ENCODE data around the gene RAC3. TPM values are rescaled to one million over a fixed set of nuclear protein-coding genes. Genes with fewer than 3 reads are reported as not detected.

RAC3 gene
- total and polyA plus RNA-seq, 2 of the 8 experiments (the other 6 are each of a cell fraction or from before 2014, with no cell fraction given) = 177 to 299 TPM

DNA sequence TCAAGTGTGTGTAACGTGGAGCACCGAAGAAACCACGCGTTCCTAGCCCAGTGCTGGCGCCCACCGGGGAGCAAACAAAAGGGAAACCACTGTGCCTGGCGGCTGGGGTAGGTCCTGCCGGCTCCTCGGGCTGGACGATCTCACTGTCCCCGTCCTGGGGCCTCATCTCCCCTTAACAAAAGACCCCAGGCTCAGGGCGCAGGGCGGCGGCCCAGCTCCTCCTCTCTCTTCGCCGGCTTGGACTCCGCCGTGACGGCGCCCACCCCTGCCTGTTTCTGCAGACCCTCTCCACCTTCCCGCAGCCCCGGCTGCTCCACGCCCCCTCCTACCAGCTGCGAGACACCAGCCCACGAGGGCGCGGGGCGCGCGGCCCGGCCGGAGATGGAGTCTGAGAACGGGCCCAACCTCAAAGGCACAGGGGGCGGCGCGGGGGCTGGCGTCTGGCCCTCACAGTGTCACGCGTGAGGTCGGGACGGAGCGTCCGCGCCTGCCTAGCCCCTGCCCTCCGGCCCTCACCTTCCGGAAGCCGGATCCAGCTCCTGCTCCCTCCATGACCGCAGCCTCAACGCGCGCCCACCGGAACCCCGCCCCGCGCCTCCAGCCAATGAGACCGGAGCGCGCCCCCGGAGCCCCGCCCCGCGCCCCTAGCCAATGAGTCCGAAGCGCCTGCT lies 9.0 kb upstream of the RAC3 start, which contains the start of gene CENPX (continued):
- no peak for TF ChIP-seq HDAC6 (IDR thresholded peaks at IDR 0.05; ENCODE audit: low read depth, low read length)

Data from H1 (cell line).